Suppressor macrophage treated with lipopolysaccharide for 4 hours (primary cell): Measurements from ENCODE around the gene MRPL57.
A peak's percentile ranks its signal among the peaks of the same experiment; 100 is the strongest.
"Not testable (repeated sequence)": the region's sequence is repeated elsewhere in the genome, so short reads cannot be mapped to it uniquely, and the experiment has no call there.

Source experiments
- DNase-seq: peaks from one replicate; pipeline ENCODE4 v3.0.0-alpha.2; 2020

Gene MRPL57

GRCh38 chr13:21176215-21176981 is at the start of gene MRPL57, which contains the start of gene SKA3:
TSS of gene MRPL57 (plus strand) at chr13:21176658. CDS start at chr13:21176917, 259 bp downstream.
TSS of gene SKA3 (minus strand) at chr13:21176552. CDS start at chr13:21176477, 75 bp downstream.
- peak; percentile 98 for DNase-seq

DNA sequence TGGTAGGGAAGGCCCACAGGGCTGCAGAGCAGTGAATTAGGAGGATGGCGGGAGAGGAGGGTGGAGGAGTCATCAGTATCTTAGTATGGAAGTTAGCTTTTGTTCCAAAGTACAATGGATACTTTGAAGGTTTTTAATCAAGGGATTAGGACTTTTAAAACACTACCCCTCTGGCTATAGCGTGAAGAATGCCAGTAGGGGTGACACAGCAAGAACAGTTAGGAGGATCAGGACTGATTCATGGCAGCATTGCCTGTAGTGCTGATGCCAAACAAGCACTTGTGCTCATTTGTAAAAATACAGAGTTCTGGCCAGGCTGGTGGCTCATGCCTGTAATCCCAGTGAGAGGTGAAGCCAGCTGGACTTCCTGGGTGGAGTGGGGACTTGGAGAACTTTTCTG is 46.3 kb upstream of the MRPL57 start:
- no peak for DNase-seq

GRCh38 chr13:21133077-21133476 is 43.4 kb upstream of the MRPL57 start:
- DNase-seq = peak; percentile 9

GRCh38 chr13:21134475-21134874 is 42.0 kb upstream of the MRPL57 start:
- DNase-seq = no peak

DNA sequence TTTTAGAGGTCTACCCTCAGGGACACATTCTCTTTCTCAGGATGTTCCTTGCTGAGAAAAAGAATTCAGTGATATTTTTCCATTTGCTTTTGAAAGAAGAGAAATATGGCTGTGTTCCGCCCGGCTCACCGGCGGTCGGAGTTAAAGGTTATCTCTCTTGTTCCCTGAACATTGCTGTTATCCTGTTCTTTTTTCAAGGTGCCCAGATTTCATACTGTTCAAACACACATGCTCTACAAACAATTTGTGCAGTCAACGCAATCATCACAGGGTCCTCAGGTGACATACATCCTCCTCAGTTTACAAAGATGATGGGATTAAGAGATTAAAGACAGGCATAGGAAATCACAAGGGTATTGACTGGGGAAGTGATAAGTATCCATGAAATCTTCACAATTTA is 40.6 kb upstream of the MRPL57 start:
- not testable (repeated sequence) for DNase-seq

GRCh38 chr13:21137696-21138095 is 38.8 kb upstream of the MRPL57 start:
- DNase-seq = peak; percentile 23

DNA sequence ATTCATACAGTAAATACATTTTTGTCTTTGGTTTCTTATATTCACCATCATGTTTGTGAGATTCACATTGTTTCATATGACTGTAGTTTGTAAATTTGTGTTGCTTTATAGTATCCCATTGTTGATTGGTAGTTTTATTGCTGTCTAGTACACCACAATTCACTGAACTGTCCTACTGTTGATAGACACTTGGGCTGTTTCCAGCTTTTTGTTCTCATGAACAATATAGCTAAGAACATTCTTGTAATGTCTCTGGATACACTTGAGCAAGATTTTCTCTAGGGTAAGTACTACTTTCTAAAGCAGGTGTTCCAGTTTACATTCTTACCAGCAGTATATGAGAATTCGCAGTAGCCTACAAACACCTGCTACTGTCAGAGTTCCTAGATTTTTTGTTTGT is 37.9 kb upstream of the MRPL57 start:
- no peak for DNase-seq

DNA sequence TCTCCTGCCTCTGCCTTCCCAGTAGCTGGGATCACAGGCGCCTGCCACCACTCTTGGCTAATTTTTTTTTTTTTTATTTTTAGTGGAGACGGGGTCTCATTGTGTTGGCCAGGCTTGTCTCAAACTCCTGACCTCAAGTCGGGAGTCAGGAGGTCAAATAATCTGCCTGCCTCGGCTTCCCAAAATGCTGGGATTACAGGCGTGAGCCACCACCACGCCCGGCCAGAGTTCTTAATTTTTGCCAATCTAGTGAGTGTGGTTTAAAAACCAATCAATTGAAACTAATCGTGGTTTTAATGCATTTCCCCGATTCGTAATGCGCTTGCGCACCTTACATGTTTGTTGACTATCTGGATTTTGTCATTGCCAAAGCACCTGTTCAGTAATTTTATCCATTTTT is 37.1 kb upstream of the MRPL57 start:
- DNase-seq = no peak

DNA sequence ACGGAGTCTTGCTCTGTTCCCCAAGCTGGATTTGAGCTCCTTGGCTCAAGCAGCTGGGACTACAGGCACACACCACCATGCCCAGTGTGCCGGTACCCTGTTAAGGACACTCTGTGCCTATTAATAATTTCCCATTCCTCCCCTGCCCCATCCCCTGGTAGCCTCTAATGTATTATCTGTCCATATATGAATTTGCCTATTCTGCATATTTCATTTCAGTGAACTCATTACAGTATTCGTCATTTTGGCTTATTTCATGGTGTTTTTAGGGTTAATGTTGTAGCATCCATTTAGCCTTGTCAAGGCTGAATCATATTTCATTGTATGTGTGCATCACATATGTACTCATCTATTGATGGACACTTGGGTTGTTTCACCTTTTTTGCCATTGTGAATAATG is 33.7 kb upstream of the MRPL57 start:
- no peak for DNase-seq

GRCh38 chr13:21147827-21148226 is 28.6 kb upstream of the MRPL57 start:
- no peak for DNase-seq

DNA sequence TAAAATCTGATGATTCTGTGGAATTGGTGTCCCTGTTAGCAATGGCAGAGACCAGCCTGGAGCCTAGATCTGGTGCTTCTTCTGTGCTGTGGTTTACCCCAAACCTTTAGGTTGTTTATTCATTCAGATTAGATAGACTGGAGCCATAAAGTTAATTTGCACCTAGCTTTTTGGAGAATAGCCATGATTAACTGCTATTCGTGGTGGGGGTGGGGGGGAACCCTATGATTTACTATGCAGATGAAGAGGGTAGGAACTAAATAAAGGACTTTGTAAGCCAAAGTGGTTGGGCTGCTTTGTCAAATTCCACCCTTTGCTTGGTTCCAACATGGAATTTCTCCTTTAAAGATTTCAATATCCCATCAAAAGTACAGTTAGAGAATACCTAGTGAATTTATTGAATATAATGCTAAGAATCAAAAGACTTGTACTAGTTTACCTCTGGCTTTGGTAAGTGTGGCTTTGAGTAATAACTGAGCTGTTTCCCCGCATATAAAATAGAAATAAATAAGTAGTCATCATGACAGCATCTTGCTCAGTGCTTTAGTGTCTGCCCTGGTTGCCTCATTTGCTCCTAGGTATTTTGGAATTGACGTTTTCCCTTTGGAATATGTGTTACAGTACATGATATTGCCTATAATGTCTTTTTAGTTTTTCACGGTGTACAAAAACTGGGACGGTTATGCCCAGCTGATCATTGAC is 27.8 kb upstream of the MRPL57 start:
- DNase-seq = no peak

DNA sequence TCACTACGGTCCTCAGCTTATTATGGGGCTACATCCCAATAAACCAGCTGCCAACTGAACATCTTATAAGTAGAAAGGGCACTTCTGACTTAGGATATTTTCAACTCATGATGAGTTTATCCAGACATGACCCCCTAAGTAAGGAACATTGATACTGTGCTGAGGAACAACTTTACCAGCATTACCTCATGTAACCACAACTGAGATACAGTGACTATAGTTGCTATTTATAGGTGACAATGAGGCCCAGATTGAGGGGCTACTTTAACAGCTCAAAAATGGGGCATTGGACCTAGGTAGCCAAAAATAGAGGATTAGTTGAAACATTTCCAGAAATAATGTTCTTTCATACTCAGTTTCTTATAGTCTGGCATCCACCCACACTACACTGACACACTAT is 26.9 kb upstream of the MRPL57 start:
- no peak for DNase-seq

DNA sequence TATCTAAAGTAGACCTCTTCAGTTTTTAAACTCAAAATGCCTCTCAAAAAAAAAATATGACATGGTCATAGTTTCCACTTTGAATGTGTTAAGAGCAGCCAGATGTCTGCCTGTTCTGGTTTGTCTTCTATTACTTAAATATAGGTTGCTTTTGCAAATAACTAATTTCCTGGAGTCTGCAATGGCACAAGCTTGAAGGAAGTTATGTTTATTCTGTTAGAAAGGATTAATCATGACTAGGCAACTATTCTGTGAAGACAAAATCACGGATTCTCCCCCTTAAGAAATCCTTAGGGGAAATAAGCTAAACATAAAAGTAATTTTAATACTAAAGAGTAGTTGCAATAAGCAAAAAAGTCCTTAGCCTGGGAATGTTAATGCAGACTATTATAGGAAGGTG is 26.4 kb upstream of the MRPL57 start:
- no peak for DNase-seq

DNA sequence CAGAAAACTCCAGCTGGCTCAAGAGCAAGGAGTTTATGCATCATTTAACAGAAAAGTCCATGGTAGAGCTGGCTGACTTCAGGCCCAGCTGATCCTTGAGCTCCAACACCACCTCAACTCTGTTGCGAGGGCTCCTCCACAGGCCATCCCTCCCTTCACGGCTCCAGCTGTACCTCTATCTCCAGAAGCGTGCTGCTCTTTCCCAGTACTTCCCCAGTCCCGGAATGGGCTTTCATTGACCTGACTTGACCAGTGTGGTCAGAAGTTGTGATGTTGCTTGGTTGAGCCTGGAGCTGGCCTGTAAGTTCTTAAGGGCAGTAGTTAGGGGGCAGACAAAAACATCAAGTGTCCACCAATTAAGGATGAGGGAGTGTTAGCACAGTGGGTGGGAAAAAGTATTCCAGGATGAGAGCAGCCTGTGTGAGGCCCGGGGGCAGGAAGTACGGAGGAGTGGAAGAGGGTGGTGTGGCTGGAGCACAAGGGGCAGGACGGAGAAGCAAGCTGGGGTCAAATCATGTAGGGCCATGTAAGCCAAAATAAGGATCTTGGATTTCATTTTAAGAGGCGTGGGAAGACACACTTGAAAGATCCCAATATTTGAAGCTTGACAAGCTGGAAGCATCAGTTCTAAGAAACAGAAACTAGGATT is 24.1 kb upstream of the MRPL57 start:
- DNase-seq = no peak

DNA sequence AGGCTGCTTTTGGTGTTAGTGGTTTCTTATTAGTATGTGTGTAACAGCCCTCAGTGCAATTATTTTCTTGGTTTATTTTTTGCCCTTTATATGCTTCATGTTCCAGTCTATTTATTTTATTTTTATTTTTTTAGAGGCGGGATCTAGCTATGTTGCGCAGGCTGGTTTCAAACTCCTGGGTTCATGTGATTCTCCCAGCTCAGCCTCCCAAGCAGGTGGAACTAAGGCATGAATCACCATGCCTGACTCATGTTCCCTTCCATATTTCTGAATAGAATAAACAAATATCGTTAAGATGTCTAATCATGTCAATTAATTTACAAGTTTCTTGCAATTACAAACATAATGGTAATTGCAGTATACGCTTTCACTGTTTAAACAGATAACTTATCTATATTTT is 11.8 kb upstream of the MRPL57 start:
- DNase-seq = no peak

DNA sequence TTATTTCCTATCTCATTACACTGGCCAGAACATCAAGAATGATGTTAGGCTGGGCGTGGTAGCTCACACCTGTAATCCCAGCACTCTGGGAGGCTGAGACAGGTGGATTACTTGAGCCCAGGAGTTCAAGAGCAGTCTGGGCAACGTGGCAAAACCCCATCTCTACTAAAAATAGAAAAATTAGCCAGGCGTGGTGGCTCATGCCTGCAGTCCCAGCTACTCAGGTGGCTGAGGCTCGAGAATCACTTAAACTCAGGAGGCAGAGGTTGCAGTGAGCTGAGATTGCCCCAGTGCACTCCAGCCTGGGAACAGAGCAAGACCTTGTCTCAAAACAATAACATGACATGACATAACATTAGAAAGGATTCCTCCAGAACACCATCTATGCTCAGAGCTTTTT is 10.9 kb upstream of the MRPL57 start:
- not testable (repeated sequence) for DNase-seq

GRCh38 chr13:21171420-21171819 is 5.0 kb upstream of the MRPL57 start:
- DNase-seq = no peak

GRCh38 chr13:21173767-21174166 is 2.7 kb upstream of the MRPL57 start:
- DNase-seq = not testable (repeated sequence)

- DNase-seq = no peak
Measured at GRCh38 chr13:21175656-21176214, 723 bp upstream of the MRPL57 start.

- no peak for DNase-seq
Measured at GRCh38 chr13:21176982-21177284, 475 bp downstream of the MRPL57 start.

DNA sequence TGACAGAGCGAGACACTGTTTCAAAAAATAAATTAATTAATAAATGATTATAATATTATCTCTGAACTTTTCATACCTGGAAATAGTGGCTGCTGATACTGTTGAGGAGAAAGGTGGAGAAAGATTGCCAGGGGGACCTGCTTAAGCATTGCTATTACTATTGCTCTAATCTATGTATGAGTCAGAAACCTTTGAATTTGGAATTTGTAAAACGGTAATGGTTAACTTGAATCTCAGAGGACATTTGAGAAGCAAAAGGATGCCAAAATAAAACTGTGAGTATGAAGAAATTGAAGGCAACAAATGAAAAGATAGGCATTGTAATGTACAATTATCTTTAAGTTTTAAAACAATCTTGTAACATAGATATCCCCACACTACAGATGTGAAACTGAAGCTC is 5.2 kb downstream of the MRPL57 start:
- no peak for DNase-seq

DNA sequence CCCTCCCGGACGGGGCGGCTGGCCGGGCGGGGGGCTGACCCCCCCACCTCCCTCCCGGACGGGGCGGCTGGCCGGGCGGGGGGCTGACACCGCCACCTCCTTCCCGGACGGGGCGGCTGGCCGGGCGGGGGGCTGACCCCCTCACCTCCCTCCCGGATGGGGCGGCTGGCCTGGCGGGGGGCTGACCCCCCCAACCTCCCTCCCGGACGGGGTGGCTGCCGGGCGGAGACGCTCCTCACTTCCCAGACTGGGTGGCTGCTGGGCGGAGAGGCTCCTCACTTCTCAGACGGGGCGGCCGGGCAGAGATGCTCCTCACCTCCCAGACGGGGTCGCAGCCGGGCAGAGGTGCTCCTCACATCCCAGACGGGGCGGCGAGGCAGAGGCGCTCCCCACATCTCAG is 10.0 kb downstream of the MRPL57 start:
- DNase-seq = not testable (repeated sequence)

- DNase-seq = not testable (repeated sequence)
Measured at GRCh38 chr13:21194756-21195155, 18.3 kb downstream of the MRPL57 start.
